ENCODE data around the gene UBAC1. TPM values are rescaled to one million over a fixed set of nuclear protein-coding genes. Genes with fewer than 3 reads are reported as not detected.

Gene UBAC1
- total RNA-seq, 1 donor from 2014 or later: 57.9 TPM

GRCh38 chr9:136007934-136008692, 46.9 kb upstream of the UBAC1 start:
- H3K4me3 ChIP-seq: no peak overlapping the region
- peaks cover 45% of the 10 kb centered on the region for H3K4me1 ChIP-seq
- H3K27me3 ChIP-seq: no peaks in the 10 kb centered on the region
- no peaks in the 10 kb centered on the region for H3K9me3 ChIP-seq
- intact Hi-C loops (cut with DNase I): no loop called here
- no peak for TF ChIP-seq POLR2A (IDR thresholded peaks at IDR 0.05)
- TF ChIP-seq POLR2AphosphoS5 (IDR thresholded peaks at IDR 0.05; ENCODE audit: insufficient read depth in 1 of 2, low read depth in 1 of 2): peak in 1 of 2 donors; percentile 7
- no peak for TF ChIP-seq CTCF (IDR thresholded peaks at IDR 0.05)
- H3K36me3 ChIP-seq: peaks cover 0 to 10% of the 10 kb centered on the region in 2 donors
- H3K27ac ChIP-seq: peak overlapping the region; percentile 57
- no peak for DNase-seq (ENCODE audit: extremely low spot score in 2 of 2)

- H3K36me3 ChIP-seq: peaks cover 0 to 4% of the 10 kb centered on the region in 2 donors
- no peaks in the 10 kb centered on the region for H3K27me3 ChIP-seq
- intact Hi-C loops (cut with DNase I): no loop called here
- H3K4me1 ChIP-seq: peaks cover 41% of the 10 kb centered on the region
- no peaks in the 10 kb centered on the region for H3K9me3 ChIP-seq
- no peak for TF ChIP-seq POLR2AphosphoS5 (IDR thresholded peaks at IDR 0.05; ENCODE audit: insufficient read depth in 1 of 2, low read depth in 1 of 2)
- no peak for TF ChIP-seq POLR2A (IDR thresholded peaks at IDR 0.05)
- TF ChIP-seq CTCF (IDR thresholded peaks at IDR 0.05): no peak
- peak overlapping the region; percentile 57 for H3K27ac ChIP-seq
- no peak for DNase-seq (ENCODE audit: extremely low spot score in 2 of 2)
- no peak overlapping the region for H3K4me3 ChIP-seq
Measured at GRCh38 chr9:136007276-136007933, 46.2 kb upstream of the UBAC1 start.

GRCh38 chr9:136006169-136006568, 45.0 kb upstream of the UBAC1 start:
- DNase-seq (ENCODE audit: extremely low spot score in 2 of 2): no peak
- H3K27ac ChIP-seq: no peak overlapping the region
- no peaks in the 10 kb centered on the region for H3K9me3 ChIP-seq
- H3K4me3 ChIP-seq: no peak overlapping the region
- H3K4me1 ChIP-seq: peaks cover 31% of the 10 kb centered on the region
- H3K27me3 ChIP-seq: no peaks in the 10 kb centered on the region
- H3K36me3 ChIP-seq: peaks cover 0 to under 1% of the 10 kb centered on the region in 2 donors
- TF ChIP-seq POLR2A (IDR thresholded peaks at IDR 0.05) (no peak), POLR2AphosphoS5 (IDR thresholded peaks at IDR 0.05; ENCODE audit: insufficient read depth in 1 of 2, low read depth in 1 of 2) (no peak), CTCF (IDR thresholded peaks at IDR 0.05) (no peak)
- intact Hi-C loops (cut with DNase I): no loop called here

- H3K27ac ChIP-seq: no peak overlapping the region
- H3K27me3 ChIP-seq: no peaks in the 10 kb centered on the region
- DNase-seq (ENCODE audit: extremely low spot score in 2 of 2): no peak
- H3K36me3 ChIP-seq: no peaks in the 10 kb centered on the region
- no peak for TF ChIP-seq POLR2A (IDR thresholded peaks at IDR 0.05)
- no peaks in the 10 kb centered on the region for H3K9me3 ChIP-seq
- intact Hi-C loops (cut with DNase I): no loop called here
- peaks cover 31% of the 10 kb centered on the region for H3K4me1 ChIP-seq
- no peak overlapping the region for H3K4me3 ChIP-seq
Measured at GRCh38 chr9:136004712-136005111, 43.5 kb upstream of the UBAC1 start.

- no peaks in the 10 kb centered on the region for H3K27me3 ChIP-seq
- H3K9me3 ChIP-seq: no peaks in the 10 kb centered on the region
- peaks cover 28% of the 10 kb centered on the region for H3K4me1 ChIP-seq
- DNase-seq (ENCODE audit: extremely low spot score in 2 of 2): no peak
- no peak overlapping the region for H3K4me3 ChIP-seq
- no peaks in the 10 kb centered on the region for H3K36me3 ChIP-seq
- intact Hi-C loops (cut with DNase I): no loop called here
- H3K27ac ChIP-seq: no peak overlapping the region
- TF ChIP-seq POLR2A (IDR thresholded peaks at IDR 0.05): no peak
- TF ChIP-seq CTCF (IDR thresholded peaks at IDR 0.05): no peak
- no peak for TF ChIP-seq POLR2AphosphoS5 (IDR thresholded peaks at IDR 0.05; ENCODE audit: insufficient read depth in 1 of 2, low read depth in 1 of 2)
Measured at GRCh38 chr9:136004219-136004618, 43.0 kb upstream of the UBAC1 start.

All from vagina (tissue), 2 donors.